ENCODE data around the gene CSRP1. TPM values are rescaled to one million over a fixed set of nuclear protein-coding genes. Genes with fewer than 3 reads are reported as not detected.
A peak's percentile ranks its signal among the peaks of the same experiment; 100 is the strongest.
"Not testable (repeated sequence)": the region's sequence is repeated elsewhere in the genome, so short reads cannot be mapped to it uniquely, and the experiment has no call there.

The CSRP1 gene
- total RNA-seq, 1 donor from 2014 or later = 11.4 TPM

DNA sequence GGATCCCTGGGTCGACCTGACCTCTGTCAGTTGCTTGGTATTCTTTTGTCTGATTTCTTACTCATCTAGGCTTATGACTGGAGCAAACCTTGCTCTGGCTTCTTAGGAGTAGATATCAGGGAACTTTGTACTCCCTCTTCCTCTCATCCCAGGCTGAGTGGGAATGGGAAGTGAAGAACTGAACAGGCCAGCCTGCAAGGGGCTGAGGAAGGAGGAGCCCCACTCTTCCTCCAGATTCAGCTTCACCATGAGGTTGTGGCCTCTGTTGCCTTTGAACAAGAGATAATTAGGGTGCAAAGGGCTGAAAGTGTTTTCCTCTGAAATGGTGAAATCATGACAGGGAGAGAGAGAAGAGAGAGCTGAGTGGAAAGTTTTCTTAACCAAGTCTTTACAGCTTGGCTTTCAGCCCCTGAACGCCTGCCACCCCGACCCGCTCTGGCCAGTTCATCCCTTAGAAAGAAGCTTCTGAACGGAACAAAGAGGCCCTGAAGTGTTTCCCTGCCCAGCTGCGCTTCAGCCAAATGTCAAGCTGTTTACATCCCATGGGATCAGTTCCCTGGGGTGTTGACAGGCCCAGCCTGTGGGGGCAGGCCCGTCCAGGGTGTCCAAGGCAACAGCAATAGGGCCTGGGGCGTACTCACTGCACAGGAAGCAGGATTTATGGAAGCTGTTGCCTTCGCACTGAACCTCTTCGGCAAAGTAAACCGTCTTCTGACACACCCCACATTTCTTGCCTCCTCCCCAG lies 11.2 kb downstream of the CSRP1 start:
- Mint-ChIP-seq H3K36me3 (peaks cover 6% of the 10 kb centered on the region), H3K27ac (peak overlapping the region; percentile 100), H3K9me3 (peaks cover 5% of the 10 kb centered on the region), H3K4me1 (peaks cover 70% of the 10 kb centered on the region), H3K27me3 (ENCODE audit: low read depth) (no peaks in the 10 kb centered on the region), H3K4me3 (peak overlapping the region; percentile 9)
- TF ChIP-seq, protein P1, sequence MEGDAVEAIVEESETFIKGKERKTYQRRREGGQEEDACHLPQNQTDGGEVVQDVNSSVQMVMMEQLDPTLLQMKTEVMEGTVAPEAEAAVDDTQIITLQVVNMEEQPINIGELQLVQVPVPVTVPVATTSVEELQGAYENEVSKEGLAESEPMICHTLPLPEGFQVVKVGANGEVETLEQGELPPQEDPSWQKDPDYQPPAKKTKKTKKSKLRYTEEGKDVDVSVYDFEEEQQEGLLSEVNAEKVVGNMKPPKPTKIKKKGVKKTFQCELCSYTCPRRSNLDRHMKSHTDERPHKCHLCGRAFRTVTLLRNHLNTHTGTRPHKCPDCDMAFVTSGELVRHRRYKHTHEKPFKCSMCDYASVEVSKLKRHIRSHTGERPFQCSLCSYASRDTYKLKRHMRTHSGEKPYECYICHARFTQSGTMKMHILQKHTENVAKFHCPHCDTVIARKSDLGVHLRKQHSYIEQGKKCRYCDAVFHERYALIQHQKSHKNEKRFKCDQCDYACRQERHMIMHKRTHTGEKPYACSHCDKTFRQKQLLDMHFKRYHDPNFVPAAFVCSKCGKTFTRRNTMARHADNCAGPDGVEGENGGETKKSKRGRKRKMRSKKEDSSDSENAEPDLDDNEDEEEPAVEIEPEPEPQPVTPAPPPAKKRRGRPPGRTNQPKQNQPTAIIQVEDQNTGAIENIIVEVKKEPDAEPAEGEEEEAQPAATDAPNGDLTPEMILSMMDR (IDR thresholded peaks at IDR 0.05; ENCODE audit: unreplicated experiment) = no peak
- DNase-seq (ENCODE audit: low spot score in 2 of 2, unreplicated experiment in 2 of 2) = peak in 1 of 2 experiments; percentile 61

DNA sequence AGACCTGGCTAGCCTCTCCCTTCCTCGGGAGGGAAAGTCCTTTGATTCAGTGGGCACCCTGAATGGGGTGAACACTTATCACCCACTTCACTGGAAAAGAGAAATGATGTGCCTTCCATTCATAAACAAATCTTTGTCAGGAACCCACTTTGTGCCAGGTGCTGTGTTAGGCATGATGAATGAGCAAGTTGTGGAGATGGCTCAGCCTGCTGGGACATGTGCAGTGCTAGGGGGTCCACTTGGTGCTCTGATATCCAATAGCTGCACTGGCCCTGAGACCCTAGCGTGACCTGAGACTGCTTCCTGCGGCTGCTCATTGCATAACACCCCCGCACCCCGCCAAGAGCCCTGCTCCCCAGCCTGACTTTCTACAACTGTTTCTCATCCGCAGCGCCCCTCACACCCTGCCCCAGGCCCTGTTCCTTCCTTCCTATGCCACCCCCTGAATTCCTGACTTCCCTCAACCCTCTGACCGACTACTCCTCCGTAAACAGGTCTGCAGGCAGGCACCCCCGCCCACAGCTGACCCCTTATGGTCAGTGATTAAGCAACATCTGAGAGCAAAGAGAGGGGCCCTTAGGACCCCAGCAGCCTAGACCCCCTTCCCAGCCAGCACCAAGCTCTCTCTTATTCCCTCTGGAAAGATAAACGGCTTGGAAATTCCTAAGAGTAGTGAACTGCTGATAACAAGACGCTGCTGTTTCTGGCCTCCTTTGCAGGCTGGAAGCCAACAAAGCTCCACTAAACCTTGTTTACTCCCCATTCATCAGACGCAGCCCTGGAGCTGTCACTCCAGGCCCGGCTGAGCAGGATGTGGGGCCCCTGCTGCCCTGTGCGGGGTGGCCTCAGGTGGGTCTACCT lies 12.9 kb downstream of the CSRP1 start:
- H3K4me3 Mint-ChIP-seq = peak overlapping the region; percentile 52
- TF ChIP-seq, protein P1 (IDR thresholded peaks at IDR 0.05; ENCODE audit: unreplicated experiment) = no peak
- H3K4me1 Mint-ChIP-seq = peaks cover 72% of the 10 kb centered on the region
- no peaks in the 10 kb centered on the region for H3K27me3 Mint-ChIP-seq (ENCODE audit: low read depth)
- peaks cover 5% of the 10 kb centered on the region for H3K9me3 Mint-ChIP-seq
- H3K27ac Mint-ChIP-seq = peak overlapping the region; percentile 100
- peak; percentile 59 to 69 for DNase-seq (ENCODE audit: low spot score in 2 of 2, unreplicated experiment in 2 of 2)
- peaks cover 6% of the 10 kb centered on the region for H3K36me3 Mint-ChIP-seq

DNA sequence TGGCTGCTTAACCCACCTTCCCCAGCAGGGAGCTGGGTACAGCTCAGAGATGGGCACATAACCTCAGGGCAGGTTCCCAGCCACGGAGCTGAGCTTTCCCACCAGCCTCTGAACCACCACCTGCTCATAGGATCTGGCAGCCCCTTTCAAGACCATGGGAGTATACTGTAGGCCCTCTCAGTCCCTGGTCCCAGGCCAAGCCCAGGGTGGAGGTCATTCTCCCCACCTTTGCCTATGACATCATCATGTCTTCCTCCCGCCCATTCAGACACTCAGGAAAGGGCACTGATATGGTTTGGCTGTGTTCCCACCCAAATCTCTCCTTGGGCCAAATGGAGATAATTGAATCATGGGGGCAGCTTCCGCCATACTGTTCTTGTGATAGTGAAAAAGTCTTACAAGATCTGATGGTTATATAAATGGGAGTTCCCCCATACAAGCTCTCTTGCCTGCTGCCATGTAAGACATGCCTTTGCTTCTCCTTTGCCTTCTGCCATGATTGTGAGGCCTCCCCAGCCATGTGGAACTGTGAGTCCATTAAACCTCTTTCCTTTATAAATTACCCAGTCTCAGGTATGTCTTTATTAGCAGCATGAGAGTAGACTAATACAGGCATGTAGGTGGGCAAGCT lies 13.8 kb downstream of the CSRP1 start:
- DNase-seq (ENCODE audit: low spot score in 2 of 2, unreplicated experiment in 2 of 2); H3K27me3 Mint-ChIP-seq (ENCODE audit: low read depth); H3K4me3 Mint-ChIP-seq; H3K9me3 Mint-ChIP-seq; H3K36me3 Mint-ChIP-seq: not testable (repeated sequence)
- Mint-ChIP-seq H3K4me1 (peaks cover 78% of the 10 kb centered on the region), H3K27ac (peak overlapping the region; percentile 100)

DNA sequence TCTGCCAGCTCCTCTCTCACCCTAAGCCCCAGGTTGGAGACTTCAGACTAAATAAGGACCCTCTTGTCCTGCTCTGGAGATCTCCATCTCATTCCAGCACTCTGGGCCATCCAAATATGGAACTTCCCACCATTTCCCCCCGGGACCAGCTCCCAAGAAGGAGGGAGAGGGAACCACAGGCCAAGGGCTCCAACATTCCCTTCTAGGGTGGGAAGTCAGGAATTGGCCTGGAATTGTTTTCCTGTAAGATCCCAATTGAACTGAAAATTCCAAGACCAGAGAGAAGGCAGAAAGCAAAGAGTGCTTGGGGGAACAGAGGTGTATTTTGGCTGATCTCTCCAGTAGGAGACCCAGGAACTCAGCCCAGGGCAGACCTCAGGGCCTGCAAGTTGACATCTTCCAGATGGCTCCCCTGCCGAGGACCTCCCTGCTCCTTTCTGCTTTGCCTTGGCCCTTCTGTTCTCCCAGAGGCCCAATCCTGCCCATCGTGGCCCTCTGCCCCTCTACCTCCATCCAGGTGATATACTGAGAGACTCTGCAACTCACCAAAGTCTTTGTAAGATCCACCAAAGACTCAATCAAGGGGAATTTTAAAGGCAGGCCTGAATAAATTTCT lies 14.9 kb downstream of the CSRP1 start:
- no peaks in the 10 kb centered on the region for H3K27me3 Mint-ChIP-seq (ENCODE audit: low read depth)
- peaks cover 81% of the 10 kb centered on the region for H3K4me1 Mint-ChIP-seq
- H3K4me3 Mint-ChIP-seq = no peak overlapping the region
- H3K27ac Mint-ChIP-seq = peak overlapping the region; percentile 92
- peaks cover 6% of the 10 kb centered on the region for H3K36me3 Mint-ChIP-seq
- TF ChIP-seq, protein P1 (IDR thresholded peaks at IDR 0.05; ENCODE audit: unreplicated experiment) = no peak
- peaks cover 5% of the 10 kb centered on the region for H3K9me3 Mint-ChIP-seq
- no peak for DNase-seq (ENCODE audit: low spot score in 2 of 2, unreplicated experiment in 2 of 2)

DNA sequence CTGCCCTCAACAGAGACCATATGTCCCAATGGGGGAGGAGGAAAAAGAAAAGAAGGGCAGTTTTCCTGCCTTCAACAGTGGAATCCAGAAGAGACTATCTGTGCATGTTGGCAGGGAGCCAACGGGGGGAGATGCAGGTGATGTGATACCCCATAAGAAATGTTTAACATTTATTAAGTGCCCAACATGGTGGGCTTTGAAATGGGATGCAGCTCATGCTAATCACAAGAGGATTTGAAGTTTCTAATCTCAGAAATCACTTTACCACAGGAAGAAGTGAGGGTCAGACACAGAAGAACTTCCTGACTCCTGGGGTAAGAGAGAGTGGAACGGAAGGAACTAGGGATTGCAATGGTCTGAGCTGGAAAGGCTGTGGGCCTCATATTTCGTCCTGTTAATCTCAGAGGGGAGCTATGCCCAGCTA lies 16.2 kb downstream of the CSRP1 start:
- H3K4me1 Mint-ChIP-seq = peaks cover 78% of the 10 kb centered on the region
- peaks cover 6% of the 10 kb centered on the region for H3K36me3 Mint-ChIP-seq
- H3K4me3 Mint-ChIP-seq = no peak overlapping the region
- TF ChIP-seq, protein P1 (IDR thresholded peaks at IDR 0.05; ENCODE audit: unreplicated experiment) = no peak
- no peak for DNase-seq (ENCODE audit: low spot score in 2 of 2, unreplicated experiment in 2 of 2)
- peak overlapping the region; percentile 91 for H3K27ac Mint-ChIP-seq
- peaks cover 5% of the 10 kb centered on the region for H3K9me3 Mint-ChIP-seq
- no peaks in the 10 kb centered on the region for H3K27me3 Mint-ChIP-seq (ENCODE audit: low read depth)

Data from mesothelial cell of epicardium (in vitro differentiated cells).